ENCODE results near the gene GLIS1. TPM values are rescaled to one million over a fixed set of nuclear protein-coding genes. Genes with fewer than 3 reads are reported as not detected.

The GLIS1 gene
- total RNA-seq, 1 experiment from 2014 or later: 3.0 TPM

- DNase-seq (ENCODE audit: low read depth): no peak
Observed at GRCh38 chr1:53594391-53595180, 144.4 kb downstream of the GLIS1 start.

- DNase-seq (ENCODE audit: low read depth): no peak
Observed at GRCh38 chr1:53593758-53594380, 145.1 kb downstream of the GLIS1 start.

GRCh38 chr1:53592985-53593757 is 145.8 kb downstream of the GLIS1 start:
- no peak for DNase-seq (ENCODE audit: low read depth)

- DNase-seq (ENCODE audit: low read depth): no peak
Observed at GRCh38 chr1:53592521-53592982, 146.4 kb downstream of the GLIS1 start.

GRCh38 chr1:53591924-53592323 is 147.0 kb downstream of the GLIS1 start:
- no peak for DNase-seq (ENCODE audit: low read depth)

GRCh38 chr1:53590531-53591515 is 148.1 kb downstream of the GLIS1 start:
- DNase-seq (ENCODE audit: low read depth): no peak

- no peak for DNase-seq (ENCODE audit: low read depth)
Observed at GRCh38 chr1:53590104-53590503, 148.9 kb downstream of the GLIS1 start.

- DNase-seq (ENCODE audit: low read depth): no peak
Observed at GRCh38 chr1:53589043-53589887, 149.7 kb downstream of the GLIS1 start.

- no peak for DNase-seq (ENCODE audit: low read depth)
Observed at GRCh38 chr1:53588053-53588779, 150.7 kb downstream of the GLIS1 start.

- no peak for DNase-seq (ENCODE audit: low read depth)
Observed at GRCh38 chr1:53587252-53587988, 151.5 kb downstream of the GLIS1 start.

- no peak for DNase-seq (ENCODE audit: low read depth)
Observed at GRCh38 chr1:53586765-53587164, 152.2 kb downstream of the GLIS1 start.

GRCh38 chr1:53585565-53585964 is 153.4 kb downstream of the GLIS1 start:
- no peak for DNase-seq (ENCODE audit: low read depth)

GRCh38 chr1:53585129-53585528 is 153.8 kb downstream of the GLIS1 start:
- no peak for DNase-seq (ENCODE audit: low read depth)

- DNase-seq (ENCODE audit: low read depth): no peak
Observed at GRCh38 chr1:53584777-53585107, 154.2 kb downstream of the GLIS1 start.

- no peak for DNase-seq (ENCODE audit: low read depth)
Observed at GRCh38 chr1:53583868-53584776, 154.8 kb downstream of the GLIS1 start.

- no peak for DNase-seq (ENCODE audit: low read depth)
Observed at GRCh38 chr1:53583021-53583867, 155.7 kb downstream of the GLIS1 start.

Measured in Daoy (cell line).